HL-60 (cell line): Measurements from ENCODE around the gene ARHGAP45.

ENCODE experiments used
- DNase-seq, 2 experiments: peaks; one replicate each; pipeline ENCODE4 v3.0.0-alpha.2; 2010 to 2020; ENCODE audit warnings: low read depth in 1 of 2, low spot score in 1 of 2
- H3K27ac ChIP-seq: fragments of 250-450 bp; sonication (Bioruptor Pico); replicated peaks from 2 replicates; pipeline ENCODE4 v1.5.1; 2020; ENCODE audit warnings: mild to moderate bottlenecking, moderate library complexity
- H3K27me3 ChIP-seq: fragments of 250-450 bp; sonication (Bioruptor Pico); 2 replicates; pipeline ENCODE4 v1.5.1; 2021; ENCODE audit warnings: mild to moderate bottlenecking, moderate library complexity; ENCODE audit not compliant: insufficient read depth, poor library complexity, severe bottlenecking
- H3K4me3 ChIP-seq: replicated peaks from 2 replicates; pipeline ENCODE4 v1.5.1; 2011; ENCODE audit warnings: mild to moderate bottlenecking, control low read depth, low read length; ENCODE audit not compliant: insufficient read depth
- GABPA ChIP-seq: IDR thresholded peaks from 2 replicates; pipeline ENCODE4 v1.6.1; 2012; ENCODE audit warnings: low read depth
- POLR2AphosphoS5 ChIP-seq: IDR thresholded peaks from 2 replicates; pipeline ENCODE4 v1.6.1; 2012; ENCODE audit warnings: low read depth
- SPI1 ChIP-seq: IDR thresholded peaks from 2 replicates; pipeline ENCODE4 v1.6.1; 2012; ENCODE audit warnings: low read depth, mild to moderate bottlenecking, borderline replicate concordance
- TF ChIP-seq, protein P1 (sequence below): IDR thresholded peaks from one replicate; pipeline ENCODE4 v1.5.1; 2011; ENCODE audit warnings: low read length, control low read depth, inconsistent platforms; ENCODE audit not compliant: insufficient read depth
- TF ChIP-seq, protein P2 (sequence below): IDR thresholded peaks from 2 replicates; pipeline ENCODE4 v1.6.1; 2012; ENCODE audit warnings: low read depth; ENCODE audit not compliant: insufficient replicate concordance

ARHGAP45 gene

DNA sequence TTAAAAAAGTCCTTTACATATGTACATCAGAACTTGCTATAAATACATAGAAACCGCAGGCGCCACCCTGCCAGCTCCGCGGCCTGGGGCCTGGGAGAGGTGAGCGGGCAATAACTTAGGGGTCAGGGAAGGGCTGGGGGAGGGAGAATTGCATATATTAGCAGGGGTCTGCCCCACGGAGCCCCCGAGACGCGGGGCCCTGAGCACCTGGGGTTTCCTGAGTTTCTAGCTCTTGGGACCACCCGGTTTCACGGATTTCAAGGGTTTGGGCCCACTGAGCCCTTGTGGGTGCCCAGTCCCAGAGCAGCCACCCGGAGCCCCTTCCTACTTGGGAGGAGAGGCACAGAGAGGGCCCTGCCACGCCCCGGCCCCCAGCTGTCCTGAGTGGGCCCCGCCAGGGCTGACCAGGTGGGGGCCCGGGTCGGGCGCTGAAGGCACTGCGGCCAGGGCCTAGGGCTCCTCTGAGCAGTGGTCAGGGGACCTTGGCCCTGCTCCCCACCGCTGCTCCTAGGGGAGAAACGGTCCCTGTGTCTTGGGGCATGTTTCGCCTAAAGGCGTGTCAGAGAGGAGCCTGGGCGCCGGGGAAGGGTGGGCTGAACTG lies 40.8 kb downstream of the ARHGAP45 start:
- Histone ChIP-seq H3K4me3 (no peak overlapping the region), H3K27ac (no peak overlapping the region)

DNA sequence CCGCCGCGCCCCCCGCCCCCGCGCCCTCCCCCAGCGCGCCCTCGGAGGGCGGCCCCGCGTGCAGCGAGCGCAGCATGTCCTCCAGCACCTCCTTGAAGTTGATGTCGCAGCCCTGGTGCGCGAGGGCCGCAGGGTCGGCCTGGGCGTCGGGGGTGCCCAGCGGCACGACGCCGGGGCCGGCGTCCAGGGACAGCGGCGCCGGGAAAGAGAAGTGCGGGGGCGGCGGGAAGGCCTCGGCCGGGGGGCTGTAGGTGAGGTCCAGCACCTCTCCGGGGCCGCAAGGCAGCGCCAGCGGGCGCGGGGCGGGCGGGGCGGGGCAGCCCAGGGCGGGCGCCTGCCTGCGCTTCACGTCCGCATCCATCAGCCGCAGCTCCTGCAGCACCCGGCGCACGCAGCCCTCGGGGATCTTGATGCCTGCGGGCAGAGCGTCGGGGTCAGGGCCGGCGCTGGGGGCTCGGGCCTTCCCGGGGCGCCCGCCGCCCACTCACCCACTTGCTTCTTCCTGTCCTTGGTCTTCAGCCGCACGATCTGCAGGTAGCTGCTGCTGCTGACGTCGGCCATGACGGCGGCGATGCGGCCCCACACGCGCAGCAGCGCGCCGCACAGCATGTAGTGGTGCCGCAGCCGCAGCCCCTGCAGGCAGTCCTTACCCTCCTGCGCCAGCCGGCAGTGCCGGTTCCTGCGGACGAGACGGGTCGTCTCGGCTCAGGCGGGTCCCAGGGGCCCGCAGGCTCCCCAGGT lies 41.5 kb downstream of the ARHGAP45 start:
- H3K27me3 ChIP-seq, result no peaks in the 10 kb centered on the region

More for the DNA sequence above, 40.8 kb downstream of the ARHGAP45 start:
- no peaks in the 10 kb centered on the region for H3K27me3 ChIP-seq
- no peak for TF ChIP-seq SPI1
- TF ChIP-seq, protein P1, sequence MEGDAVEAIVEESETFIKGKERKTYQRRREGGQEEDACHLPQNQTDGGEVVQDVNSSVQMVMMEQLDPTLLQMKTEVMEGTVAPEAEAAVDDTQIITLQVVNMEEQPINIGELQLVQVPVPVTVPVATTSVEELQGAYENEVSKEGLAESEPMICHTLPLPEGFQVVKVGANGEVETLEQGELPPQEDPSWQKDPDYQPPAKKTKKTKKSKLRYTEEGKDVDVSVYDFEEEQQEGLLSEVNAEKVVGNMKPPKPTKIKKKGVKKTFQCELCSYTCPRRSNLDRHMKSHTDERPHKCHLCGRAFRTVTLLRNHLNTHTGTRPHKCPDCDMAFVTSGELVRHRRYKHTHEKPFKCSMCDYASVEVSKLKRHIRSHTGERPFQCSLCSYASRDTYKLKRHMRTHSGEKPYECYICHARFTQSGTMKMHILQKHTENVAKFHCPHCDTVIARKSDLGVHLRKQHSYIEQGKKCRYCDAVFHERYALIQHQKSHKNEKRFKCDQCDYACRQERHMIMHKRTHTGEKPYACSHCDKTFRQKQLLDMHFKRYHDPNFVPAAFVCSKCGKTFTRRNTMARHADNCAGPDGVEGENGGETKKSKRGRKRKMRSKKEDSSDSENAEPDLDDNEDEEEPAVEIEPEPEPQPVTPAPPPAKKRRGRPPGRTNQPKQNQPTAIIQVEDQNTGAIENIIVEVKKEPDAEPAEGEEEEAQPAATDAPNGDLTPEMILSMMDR, result no peak
- TF ChIP-seq, protein P2, sequence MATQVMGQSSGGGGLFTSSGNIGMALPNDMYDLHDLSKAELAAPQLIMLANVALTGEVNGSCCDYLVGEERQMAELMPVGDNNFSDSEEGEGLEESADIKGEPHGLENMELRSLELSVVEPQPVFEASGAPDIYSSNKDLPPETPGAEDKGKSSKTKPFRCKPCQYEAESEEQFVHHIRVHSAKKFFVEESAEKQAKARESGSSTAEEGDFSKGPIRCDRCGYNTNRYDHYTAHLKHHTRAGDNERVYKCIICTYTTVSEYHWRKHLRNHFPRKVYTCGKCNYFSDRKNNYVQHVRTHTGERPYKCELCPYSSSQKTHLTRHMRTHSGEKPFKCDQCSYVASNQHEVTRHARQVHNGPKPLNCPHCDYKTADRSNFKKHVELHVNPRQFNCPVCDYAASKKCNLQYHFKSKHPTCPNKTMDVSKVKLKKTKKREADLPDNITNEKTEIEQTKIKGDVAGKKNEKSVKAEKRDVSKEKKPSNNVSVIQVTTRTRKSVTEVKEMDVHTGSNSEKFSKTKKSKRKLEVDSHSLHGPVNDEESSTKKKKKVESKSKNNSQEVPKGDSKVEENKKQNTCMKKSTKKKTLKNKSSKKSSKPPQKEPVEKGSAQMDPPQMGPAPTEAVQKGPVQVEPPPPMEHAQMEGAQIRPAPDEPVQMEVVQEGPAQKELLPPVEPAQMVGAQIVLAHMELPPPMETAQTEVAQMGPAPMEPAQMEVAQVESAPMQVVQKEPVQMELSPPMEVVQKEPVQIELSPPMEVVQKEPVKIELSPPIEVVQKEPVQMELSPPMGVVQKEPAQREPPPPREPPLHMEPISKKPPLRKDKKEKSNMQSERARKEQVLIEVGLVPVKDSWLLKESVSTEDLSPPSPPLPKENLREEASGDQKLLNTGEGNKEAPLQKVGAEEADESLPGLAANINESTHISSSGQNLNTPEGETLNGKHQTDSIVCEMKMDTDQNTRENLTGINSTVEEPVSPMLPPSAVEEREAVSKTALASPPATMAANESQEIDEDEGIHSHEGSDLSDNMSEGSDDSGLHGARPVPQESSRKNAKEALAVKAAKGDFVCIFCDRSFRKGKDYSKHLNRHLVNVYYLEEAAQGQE, result no peak
- TF ChIP-seq POLR2AphosphoS5, result no peak
- no peak for TF ChIP-seq GABPA
- no peak for DNase-seq

GRCh38 chr19:1109032-1109551 lies 42.1 kb downstream of the ARHGAP45 start:
- TF ChIP-seq POLR2AphosphoS5 (no peak), GABPA (no peak), SPI1 (no peak)
- TF ChIP-seq, protein P2, result no peak
- TF ChIP-seq, protein P1, result no peak
- Histone ChIP-seq H3K4me3 (no peak overlapping the region), H3K27ac (no peak overlapping the region), H3K27me3 (no peaks in the 10 kb centered on the region)
- no peak for DNase-seq

More for the DNA sequence above, 41.5 kb downstream of the ARHGAP45 start:
- TF ChIP-seq, protein P2, result no peak
- no peak for TF ChIP-seq SPI1
- TF ChIP-seq POLR2AphosphoS5, result no peak
- H3K4me3 ChIP-seq, result no peak overlapping the region
- no peak for DNase-seq
- no peak overlapping the region for H3K27ac ChIP-seq
